CD4-positive, alpha-beta T cell treated with Interleukin-2 at 100 ng/mL for 4 hours (primary cell): ENCODE results near the gene ENPP1.
"Not testable (repeated sequence)": the region's sequence is repeated elsewhere in the genome, so short reads cannot be mapped to it uniquely, and the experiment has no call there.

Source experiments
- DNase-seq: peaks from one replicate; pipeline ENCODE4 v3.0.0-alpha.2; 2020; ENCODE audit warnings: low spot score

Gene ENPP1

DNA sequence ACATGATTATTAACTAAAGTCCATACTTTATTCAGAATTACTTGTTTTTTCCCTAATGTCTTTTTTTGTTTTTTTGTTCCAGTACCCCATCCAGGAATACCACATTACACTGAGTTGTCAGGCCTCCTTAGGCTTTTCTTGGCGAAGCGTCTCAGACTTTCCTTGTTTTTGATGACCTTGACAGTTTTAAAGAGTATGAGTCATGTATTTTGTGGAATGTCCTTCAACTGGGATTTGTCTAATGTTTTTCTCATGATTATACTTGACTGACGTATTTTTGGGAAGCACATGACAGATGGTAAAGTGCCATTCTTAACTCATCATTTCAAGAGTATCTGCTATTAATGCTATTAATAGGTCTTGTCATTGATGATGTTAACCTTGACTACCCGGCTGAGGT, 23.6 kb downstream of the ENPP1 start:
- DNase-seq: no peak

DNA sequence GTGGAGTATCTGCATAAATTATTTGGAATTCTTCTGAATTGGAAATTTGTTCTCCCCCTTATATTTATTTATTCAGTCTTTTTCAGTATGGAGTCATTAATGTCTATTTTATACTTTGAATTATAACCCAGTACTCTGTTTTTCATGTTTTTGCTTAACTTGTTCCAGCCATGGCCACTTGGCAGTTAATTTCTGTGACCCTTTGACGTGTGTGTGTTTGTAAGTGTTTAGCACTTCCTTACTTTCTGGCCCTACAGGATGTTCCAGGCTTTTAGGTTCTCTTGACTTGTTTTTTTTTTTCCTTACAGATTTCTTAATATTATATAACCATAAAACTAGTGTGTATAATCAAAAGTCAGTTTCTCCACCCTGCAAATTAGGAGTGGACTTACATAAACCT, 24.1 kb downstream of the ENPP1 start:
- DNase-seq: no peak

DNA sequence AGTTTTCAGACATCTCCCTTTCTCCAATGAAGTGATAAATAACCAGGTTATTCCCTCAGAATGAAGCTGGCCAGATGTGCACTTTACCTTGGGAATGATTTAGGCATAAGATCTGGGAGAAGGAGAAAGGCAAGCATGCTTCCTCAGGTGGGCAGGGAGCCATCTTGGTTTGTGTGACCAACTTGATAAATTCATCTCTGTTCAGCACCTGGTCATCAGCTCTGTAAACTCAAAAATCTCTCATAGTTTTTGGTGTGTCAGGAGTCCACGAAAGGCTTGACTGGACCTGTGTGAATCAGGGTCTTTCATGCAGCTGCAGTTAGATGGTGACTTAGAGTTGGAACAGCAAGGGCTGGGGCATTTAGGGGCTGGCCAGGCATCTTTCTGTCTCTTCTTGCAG, 24.5 kb downstream of the ENPP1 start:
- DNase-seq: no peak

DNA sequence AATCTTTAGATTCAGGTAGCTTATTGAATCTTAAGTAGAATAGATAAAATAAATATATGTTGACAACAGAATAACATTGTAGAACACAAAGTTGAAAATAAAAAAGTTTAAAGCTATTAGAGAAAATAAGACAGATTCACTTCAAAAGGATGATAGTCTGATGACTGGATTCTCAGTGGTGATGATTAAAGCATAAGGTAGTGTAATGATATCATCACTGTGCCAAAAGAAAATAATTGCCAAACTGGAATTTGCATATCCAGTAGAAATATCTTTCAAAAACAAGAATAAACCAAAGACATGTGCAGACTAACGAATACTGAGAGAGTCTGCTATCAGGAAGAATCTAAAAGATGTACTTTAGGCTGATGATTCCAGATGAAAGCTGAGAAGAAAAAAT, 30.2 kb downstream of the ENPP1 start:
- DNase-seq: no peak

DNA sequence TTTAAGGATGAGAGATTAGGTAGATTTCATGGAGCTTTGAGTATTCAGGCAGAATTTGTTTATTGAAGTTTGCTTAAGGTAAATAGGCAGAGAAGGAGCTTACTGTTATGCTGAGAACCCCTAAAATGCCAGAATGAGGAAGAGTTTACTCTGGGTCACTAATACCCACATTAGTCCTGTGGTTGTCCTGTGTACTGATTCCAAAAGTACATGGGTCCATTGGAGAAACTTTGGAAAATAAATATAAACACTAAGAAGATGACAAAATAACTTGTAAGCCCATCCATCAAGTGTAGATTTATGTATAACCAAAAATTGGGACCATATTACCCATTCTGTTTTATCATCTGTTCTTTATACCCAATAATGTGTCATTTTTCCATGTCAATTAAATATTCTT, 31.6 kb downstream of the ENPP1 start:
- DNase-seq: no peak

DNA sequence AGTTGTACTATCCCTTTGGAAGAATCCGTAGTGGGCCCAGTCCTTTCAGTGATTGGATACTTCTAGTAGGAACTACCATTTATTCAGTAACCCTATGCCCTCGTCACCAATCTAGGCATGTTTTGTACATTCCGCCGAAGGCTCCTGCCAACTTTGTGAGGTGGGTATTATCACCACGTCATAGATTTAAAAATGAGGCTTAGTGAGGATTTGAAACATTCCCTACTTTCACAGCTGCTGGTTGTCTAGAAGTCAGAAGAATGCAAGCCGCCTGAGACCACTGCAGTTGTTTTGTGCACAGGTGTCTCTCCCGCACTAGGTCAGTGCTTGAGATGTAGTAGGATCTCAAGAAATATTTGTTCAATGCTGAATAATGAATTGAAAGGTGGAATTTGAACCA, 32.6 kb downstream of the ENPP1 start:
- DNase-seq: no peak

DNA sequence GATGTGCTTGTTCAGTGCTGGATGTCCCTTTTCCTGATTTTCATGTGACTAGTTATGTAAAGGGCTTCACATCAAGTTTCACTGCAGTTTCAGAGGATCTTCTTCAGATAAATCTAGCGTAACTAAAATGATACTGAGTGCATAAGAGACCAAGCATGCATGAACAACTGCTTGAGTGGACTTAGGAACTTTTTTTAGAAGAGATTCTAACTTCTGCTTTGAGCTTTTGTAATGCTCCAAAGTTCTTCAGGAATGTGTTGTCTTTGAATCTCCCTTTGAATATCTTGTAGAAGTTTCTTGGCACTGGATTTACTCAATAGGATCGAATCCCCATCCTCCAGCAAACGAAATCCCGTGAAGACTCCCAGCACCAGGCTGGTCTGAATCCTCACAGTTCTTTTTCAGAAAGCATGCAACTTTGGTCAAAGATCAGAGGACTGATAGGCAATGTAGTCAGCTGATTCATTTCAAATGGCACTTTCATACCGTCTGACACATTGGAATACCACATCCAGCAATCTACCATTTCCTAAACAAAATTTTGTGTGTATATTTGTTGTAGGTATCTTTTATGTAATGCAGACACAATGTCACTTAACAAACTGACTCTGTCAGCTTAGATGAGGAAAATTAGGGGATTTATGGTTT, 33.2 kb downstream of the ENPP1 start:
- DNase-seq: no peak

DNA sequence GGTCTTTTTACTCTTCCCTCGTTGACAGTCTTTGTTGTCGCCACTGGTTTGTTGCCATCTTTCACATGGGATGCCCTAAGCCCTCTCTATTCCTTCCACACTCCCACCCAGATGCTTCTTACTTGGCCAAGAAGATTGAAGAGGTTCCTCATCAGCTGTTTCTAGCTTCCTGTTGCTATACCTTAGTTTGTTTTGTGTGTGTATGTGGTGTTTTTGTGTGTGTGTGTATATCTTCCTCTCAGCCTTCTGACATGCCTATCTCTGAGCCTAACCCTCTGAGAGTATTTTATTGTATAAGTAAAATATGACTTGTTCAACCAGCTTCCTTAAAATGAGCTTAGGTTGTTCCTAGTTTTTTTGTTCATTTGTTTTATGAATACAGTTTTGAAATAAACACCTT, 35.9 kb downstream of the ENPP1 start:
- DNase-seq: no peak

DNA sequence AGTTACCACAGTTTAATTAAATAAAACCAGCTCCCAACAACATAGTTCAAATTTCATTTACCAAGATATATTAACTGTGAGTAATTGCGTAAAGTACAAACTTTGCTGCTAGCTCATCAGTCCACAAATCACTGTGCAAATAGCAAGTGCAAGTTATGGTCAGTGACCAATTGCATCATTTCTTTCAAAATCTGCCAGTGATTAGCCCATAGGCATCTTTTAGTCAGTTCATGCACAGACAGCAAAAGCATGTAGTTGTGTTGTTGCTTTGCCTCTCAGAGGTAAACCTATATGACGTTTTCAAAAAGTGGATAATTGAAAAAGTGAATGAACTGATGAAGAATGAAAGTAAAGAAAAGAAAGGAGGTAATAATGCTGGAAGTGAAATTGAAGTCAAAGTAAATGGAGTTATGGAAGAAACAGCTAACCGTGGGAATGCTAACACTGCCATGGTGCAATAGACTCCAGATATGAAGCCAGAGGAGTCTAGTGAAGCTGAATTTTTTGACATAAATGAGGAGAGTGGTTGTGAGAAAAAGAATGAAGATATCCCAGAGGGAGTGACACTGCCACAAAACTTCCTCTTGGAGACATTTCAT, 36.5 kb downstream of the ENPP1 start:
- DNase-seq: no peak

DNA sequence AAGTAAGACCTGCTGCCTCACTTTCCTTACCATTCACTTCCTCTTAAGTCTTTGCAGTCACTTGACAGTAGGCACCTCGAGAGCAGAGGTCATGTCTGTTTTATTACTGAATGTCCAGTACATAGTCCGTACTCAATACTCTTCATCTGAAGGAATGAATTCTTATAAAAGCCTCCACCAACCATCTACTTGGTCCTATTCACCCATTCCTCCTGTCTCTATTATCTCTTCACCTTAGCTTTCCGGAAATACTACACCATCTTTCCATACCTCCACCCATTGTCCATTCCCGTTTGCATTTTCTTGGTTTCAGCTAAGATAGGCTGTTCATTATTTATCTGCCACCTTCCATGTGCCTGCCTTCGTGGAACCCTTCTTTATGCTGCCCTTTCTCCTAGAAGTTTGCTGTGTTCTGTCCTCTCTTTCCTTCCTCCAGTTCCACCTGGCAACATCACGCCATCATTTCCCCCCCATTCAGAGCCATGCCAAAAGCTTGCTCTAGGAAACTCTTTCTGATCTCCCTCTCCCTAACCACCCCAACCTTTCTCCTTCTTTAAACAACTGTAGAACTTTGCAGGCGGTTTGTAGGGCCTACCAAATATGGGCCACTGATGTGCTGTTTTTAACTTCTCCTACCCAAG, 38.3 kb downstream of the ENPP1 start:
- DNase-seq: no peak

DNA sequence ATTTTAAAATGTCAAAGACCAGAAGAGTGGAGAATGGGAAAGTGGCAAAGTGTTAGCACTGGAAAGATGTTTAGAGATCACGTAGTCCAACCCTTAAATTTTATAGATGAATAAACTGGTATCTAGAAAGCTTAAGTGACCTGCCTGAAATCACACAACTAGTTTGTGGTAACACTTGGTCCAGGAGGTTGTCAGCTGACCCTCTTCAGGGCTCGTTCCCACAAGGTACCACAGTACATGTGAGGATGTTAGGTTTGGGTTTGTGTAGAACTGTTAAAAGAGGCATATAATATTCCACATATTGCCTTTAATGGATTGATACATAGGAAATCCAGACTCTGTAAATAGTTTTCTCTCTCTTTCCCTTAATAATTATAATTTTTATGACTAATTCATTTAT, 39.1 kb downstream of the ENPP1 start:
- DNase-seq: no peak

DNA sequence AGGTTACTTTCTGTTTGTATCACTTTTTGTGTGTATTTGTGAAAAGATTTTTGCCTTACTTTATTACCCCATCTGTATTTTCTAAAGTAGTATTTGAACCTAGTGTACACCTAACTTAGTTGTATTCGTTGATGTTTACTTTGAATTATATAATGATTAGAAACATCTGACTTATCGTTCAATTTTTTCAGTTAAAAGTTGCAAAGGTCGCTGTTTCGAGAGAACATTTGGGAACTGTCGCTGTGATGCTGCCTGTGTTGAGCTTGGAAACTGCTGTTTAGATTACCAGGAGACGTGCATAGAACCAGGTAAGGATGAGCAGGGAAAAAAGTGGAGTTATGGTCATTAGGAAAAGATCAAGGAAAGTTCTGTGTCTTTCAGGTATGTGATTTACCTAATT, 42.0 kb downstream of the ENPP1 start:
- DNase-seq: no peak

DNA sequence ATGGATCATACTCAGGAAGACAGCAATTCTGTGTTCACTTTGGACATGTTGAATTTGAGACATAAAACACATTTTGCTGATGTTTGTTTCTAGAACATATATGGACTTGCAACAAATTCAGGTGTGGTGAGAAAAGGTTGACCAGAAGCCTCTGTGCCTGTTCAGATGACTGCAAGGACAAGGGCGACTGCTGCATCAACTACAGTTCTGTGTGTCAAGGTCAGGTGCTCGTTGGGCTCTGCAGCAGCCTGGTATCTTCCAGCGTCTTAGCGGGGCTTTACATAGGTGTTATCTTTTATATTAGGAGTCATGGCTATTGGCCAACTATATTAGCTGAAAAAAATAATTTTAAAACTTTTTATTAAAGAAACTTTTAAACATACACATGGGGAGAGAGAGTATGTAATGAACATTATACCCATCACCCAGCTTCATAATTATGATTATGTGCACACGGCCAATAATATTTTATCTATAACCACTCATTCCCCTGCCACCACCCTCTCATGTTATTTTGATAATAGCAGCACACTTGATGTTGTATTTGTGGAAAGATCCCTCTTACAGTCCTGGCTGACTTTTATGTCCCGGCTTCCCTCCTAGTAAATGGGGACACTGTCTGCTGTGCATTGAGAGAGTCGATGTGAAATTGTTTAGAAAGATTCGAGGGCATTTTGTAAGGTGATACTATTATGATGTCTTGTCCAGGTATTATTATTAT, 43.4 kb downstream of the ENPP1 start:
- no peak for DNase-seq

DNA sequence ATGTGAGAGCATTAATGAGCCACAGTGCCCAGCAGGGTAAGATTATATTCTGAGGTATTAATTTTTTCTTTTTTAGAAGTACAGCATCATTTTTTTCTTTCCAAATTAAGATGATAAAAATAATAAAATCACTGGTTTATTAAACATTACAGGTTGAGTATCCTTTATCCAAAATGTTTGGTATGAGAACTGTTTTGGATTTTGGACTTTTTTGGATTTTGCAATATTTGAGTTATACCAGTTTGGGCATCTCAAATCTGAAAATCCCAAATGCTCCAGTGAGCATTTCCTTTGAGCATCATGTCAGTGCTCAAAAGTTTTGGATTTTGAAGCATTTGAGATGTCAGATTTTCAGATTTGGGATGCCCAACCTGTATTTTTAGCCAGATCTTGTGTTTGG, 44.4 kb downstream of the ENPP1 start:
- DNase-seq: no peak

DNA sequence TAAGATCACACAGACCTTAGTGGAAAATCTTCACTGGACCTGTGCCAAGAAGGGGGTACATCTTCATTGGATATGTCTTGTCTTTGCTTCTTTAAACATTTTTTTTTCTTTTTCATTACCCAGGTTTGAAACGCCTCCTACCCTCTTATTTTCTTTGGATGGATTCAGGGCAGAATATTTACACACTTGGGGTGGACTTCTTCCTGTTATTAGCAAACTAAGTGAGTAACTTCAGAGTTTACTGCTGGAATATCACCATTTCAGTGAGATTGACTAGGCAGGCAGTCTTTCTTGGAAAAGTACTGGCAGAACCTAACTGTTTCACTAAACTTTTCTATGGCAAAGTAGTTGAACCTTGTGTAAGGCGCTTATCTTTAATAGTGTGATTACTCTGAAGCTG, 47.0 kb downstream of the ENPP1 start:
- DNase-seq: no peak

DNA sequence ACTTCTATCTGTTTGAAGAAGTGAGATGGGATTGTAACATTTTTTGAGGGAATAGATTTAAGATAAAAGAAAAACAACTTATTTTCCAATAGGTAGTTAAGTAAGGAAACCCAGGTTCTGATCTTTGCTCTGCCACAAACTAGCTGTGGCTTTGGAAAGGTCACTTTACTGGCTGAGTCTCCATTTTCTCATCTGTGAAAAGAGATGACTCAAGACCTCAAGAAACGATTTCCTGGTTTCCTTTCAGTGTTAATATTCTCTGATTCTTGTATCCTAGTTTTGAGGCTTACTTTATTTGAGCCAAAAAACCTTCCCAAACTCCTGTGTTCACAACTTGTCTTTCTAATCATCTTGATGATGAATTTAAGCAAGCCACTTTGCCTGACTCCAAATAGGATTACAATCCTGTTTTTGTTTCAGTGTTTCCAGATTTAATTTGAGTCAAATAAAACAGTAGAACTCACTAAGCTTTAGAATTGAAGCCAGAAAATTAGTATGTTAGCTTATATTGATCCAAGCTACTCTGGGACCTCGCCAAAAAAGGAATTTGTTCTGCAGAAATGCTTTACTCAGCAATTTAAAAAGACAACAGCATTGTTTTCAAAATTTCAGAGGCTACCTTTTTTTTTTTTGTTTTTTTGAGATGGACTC, 51.1 kb downstream of the ENPP1 start:
- no peak for DNase-seq

DNA sequence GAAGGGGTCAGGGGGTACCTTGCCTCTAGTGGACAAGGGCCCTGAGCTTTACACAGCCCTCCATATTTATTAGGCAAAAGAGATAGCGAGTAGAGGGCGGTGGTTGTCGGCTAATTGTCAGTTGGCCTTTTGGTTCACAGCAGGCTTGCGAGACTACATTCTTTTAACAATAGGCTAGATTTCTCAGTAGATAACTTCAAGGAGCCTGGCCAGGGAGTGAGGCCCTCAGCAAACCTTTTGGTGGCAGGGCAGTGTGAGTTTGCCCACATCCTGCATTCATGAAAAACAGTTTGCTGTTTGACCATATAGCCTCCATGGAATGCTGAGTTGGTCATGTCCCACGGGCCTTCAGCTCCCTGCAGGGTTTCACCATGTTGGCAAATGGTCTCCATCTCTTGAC, 51.8 kb downstream of the ENPP1 start:
- DNase-seq: not testable (repeated sequence)

DNA sequence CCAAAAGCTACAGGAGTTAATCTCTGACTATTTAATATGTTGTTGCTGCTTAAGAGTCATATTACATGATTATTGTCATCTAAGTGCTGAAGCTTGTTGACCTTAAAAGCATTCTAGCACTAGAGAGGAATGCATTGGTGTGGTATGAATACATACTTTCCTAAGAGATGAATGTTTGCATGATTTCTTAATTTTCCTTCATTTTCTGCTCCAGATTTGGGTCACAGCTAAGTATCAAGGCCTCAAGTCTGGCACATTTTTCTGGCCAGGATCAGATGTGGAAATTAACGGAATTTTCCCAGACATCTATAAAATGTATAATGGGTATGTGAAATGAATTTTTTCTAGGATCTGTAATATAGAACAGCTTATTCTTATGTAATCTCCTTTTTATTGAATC, 53.6 kb downstream of the ENPP1 start:
- DNase-seq: no peak

DNA sequence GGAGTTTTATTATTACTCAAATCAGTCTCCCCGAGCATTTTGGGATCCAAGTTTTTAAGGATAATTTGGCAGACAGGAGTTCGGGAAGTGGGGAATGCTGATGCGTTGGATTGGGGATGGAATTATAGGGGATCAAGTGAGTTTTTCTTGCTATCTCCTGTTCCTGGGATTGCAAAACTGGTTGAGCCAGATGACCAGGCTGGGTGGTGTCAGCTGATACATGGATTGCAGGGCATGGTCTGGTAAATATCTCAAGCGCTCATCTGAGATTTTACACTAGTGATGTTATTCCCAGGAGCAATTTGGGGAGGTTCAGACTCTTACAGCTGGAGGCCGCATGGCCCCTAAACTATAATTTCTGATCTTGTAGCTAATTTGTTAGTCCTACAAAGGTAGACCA, 54.7 kb downstream of the ENPP1 start:
- no peak for DNase-seq

DNA sequence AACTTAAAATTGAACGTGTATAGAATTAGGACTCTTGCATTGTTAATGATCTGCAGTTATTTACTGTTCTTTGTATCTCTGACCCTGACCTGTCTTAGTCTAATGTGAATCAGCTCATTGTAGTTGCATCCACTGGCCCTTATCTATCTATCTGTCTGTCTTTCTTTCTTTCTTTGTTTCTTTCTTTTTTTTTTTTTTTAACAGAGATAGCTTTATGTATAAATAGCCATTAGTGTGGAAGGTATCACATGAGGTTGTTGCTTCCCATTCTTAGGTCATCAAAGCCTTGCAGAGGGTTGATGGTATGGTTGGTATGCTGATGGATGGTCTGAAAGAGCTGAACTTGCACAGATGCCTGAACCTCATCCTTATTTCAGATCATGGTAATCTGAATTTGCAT, 59.9 kb downstream of the ENPP1 start:
- no peak for DNase-seq

DNA sequence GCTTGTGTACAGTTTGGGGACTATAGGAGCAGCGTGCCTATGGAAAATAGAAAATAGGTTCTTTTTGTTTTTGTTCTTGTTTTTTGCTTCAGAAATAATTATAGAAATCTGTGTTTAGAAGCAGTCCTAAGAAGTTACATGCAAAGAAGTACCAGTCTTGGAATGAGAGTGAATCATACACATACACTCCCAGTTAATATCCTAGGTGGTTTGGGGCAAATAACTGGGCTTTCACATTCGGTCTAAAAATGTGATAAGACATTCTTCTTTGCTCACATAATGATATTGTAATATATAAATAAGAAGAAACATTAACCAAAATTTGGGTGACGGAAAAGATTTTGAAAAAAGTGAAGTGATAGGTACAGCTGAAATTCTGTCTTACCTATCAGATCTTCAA, 61.0 kb downstream of the ENPP1 start:
- DNase-seq: no peak

DNA sequence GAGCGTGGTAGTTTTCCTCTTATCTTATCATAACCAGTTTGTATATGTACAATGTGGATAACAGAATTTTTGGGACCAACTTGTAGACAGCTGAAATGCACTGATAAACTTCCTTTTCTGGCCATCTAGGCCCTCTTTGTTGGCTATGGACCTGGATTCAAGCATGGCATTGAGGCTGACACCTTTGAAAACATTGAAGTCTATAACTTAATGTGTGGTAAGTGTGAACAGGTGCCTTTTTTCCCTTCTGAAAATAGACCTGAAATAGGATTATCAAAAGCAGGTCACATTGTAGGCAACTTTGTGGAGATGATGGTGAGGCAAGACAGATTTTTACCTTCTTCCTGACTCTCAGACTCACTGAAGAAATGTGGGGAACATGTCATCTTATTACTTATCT, 67.8 kb downstream of the ENPP1 start:
- no peak for DNase-seq

DNA sequence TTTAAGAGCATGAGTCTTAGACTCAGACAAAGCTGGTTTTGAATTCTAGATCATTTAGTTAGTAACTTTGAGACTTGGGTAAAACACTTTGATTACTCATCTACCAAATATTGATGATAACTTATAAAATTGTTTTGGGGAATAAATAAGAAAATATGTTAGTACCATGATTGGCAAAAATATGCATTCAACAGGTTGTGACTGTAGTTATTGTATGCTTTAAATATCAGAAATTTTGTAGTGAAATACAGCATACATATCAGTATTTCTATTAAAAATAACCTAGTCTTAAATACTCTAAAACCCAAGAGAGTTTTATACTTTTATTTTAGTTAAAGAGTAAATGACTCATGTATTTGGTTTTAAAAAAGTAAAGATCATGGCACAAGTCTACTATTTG, 68.7 kb downstream of the ENPP1 start:
- DNase-seq: no peak
